BJ (cell line): Measurements from ENCODE around the gene VWCE. TPM values are rescaled to one million over a fixed set of nuclear protein-coding genes. Genes with fewer than 3 reads are reported as not detected.
A peak's percentile ranks its signal among the peaks of the same experiment; 100 is the strongest.

Source experiments
- CTCF ChIA-PET: fragments of 350-600 bp; formaldehyde crosslinking; extraction: SDS; loops from one replicate; lab custom pipeline; 2021; ENCODE audit warnings: antibody characterized with exemption, inconsistent platforms; lab: Yijun Ruan, JAX
- POLR2A ChIA-PET: fragments of 300-600 bp; sonication (Branson Sonifier 250); formaldehyde crosslinking; extraction: SDS; loops from one replicate; lab custom pipeline; 2021; ENCODE audit warnings: antibody characterized with exemption; lab: Charles Lee
- DNase-seq: peaks from one replicate; pipeline ENCODE4 v3.0.0-alpha.2; 2011; ENCODE audit warnings: low read depth
- H3K27me3 ChIP-seq: 2 replicates; pipeline ENCODE4 v1.6.0; 2011; ENCODE audit warnings: low read length; ENCODE audit not compliant: control insufficient read depth, insufficient read depth
- H3K36me3 ChIP-seq: 2 replicates; pipeline ENCODE4 v1.5.1; 2011; ENCODE audit warnings: low read length; ENCODE audit not compliant: control insufficient read depth, insufficient read depth
- H3K4me3 ChIP-seq: 2 replicates; pipeline ENCODE4 v1.5.1; 2011; ENCODE audit warnings: low read depth, mild to moderate bottlenecking, control low read depth, low read length
- polyA plus RNA-seq: library from polyadenylated mRNA; depleted of rRNA; stranded (reverse); fragments of >200 nt; gene quantifications from 2 replicates; pipeline ENCODE4 v1.2.3, GENCODE V29; 2011
- TF ChIP-seq, protein P1 (sequence below): IDR thresholded peaks from 2 replicates; pipeline ENCODE4 v1.5.1; 2011; ENCODE audit warnings: low read depth, mild to moderate bottlenecking, control low read depth, inconsistent platforms, low read length, moderate library complexity; ENCODE audit not compliant: insufficient read depth

The VWCE gene
- polyA plus RNA-seq, 1 experiment, result 1.4 TPM

DNA sequence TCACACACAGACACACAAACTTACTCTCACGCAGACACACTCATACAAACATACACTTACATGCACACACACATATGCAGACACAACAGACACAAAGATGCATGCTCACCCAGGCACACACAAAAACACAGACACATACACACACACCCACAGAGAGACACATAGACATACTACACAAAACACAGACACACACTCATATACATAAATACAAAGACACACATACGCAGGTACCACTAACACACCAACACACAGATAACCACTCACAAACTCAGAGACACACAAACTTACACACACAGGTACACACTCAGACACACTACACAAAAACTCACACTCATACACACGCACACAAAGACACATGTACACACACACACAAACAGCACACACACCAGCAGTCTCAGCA lies 22.4 kb downstream of the VWCE start:
- ChIA-PET CTCF (interaction anchor here (2.0 kb wide), 1 partner anchor 21 kb away, joined by 5 read pairs; the partner anchor contains the start of gene VWCE), POLR2A (no interaction called here)
- H3K4me3 ChIP-seq, result no peak overlapping the region
- TF ChIP-seq, protein P1, sequence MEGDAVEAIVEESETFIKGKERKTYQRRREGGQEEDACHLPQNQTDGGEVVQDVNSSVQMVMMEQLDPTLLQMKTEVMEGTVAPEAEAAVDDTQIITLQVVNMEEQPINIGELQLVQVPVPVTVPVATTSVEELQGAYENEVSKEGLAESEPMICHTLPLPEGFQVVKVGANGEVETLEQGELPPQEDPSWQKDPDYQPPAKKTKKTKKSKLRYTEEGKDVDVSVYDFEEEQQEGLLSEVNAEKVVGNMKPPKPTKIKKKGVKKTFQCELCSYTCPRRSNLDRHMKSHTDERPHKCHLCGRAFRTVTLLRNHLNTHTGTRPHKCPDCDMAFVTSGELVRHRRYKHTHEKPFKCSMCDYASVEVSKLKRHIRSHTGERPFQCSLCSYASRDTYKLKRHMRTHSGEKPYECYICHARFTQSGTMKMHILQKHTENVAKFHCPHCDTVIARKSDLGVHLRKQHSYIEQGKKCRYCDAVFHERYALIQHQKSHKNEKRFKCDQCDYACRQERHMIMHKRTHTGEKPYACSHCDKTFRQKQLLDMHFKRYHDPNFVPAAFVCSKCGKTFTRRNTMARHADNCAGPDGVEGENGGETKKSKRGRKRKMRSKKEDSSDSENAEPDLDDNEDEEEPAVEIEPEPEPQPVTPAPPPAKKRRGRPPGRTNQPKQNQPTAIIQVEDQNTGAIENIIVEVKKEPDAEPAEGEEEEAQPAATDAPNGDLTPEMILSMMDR, result no peak
- H3K36me3 ChIP-seq, result no peaks in the 10 kb centered on the region
- no peaks in the 10 kb centered on the region for H3K27me3 ChIP-seq
- DNase-seq, result no peak

DNA sequence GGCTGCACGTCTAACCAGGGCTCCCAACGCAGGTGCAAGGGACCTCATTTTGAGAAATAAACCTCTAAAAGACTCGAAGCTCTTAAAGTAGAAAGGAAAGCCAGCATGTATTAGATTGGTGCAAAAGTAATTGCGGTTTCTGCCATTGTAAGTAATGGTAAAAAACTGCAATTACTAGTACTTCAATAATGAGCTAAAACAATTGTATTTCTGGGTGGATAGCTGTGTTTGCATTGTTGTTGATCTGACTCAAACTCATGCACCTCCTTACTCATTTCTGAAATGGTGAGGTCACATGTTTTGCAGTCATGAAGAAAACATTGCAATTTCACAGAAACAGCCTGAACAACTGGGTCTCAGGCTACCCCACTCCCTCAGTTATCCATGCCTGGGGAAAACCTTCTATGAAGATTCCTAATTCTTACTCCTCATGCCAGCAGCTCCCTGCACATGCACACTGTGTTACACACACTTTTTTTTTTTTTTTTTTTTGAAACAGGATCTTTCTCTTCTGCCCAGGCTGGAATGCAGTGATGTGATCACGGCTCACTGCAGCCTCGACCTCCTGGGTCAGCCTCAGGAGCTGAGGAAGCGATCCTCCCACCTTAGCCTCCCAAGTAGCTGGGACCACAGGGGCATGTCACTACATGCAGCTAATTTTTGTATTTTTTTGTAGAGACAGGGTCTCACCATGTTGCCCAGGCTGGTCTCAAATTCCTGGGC lies 24.6 kb downstream of the VWCE start:
- ChIA-PET CTCF (interaction anchor here (0.7 to 2.1 kb wide), 4 partner anchors 9 to 115 kb away, joined by 4 to 6 read pairs (median 6); no protein-coding TSS in a partner anchor), POLR2A (interaction anchor here (0.7 kb wide), 2 partner anchors 10 to 11 kb away, joined by 5 to 6 read pairs; no protein-coding TSS in a partner anchor)
- Histone ChIP-seq H3K36me3 (no peaks in the 10 kb centered on the region), H3K4me3 (no peak overlapping the region), H3K27me3 (no peaks in the 10 kb centered on the region)
- peak; percentile 23 for DNase-seq
- TF ChIP-seq, protein P1, result no peak

DNA sequence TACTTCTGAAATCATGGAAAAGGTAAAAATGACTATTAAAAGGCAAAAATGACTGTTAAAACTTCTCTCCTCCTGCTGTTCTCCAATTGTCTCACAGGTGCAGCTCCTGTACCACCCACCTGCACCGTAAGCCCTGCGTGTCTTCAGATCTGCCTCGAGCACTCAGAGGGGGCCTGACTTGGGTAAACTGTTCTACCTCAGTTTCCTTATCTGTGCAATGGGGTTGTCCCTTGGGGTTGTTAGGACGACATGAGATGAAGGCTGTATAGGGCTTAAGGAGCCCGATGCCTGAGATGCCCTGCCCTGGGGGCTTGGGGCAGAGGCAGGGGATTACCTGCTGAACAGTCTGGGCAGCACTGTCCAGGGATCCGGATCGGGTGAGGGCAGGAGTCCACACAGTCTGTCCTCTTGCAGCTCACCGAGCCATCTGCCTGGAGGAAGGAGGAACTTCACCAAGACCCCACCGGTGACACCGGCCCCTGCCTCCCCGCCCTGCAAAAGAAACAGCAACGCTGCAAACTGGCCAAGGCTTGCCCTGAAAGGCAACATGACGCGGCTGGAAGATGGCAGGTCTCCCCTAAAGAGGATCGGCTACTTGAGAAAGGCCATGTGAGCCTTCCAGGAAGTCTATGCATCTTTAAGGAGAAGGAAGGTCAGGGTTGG lies 26.4 kb downstream of the VWCE start:
- TF ChIP-seq, protein P1, result no peak
- H3K36me3 ChIP-seq, result no peaks in the 10 kb centered on the region
- H3K4me3 ChIP-seq, result no peak overlapping the region
- DNase-seq, result no peak
- POLR2A ChIA-PET, result no interaction called here
- H3K27me3 ChIP-seq, result no peaks in the 10 kb centered on the region
- CTCF ChIA-PET, result interaction anchor here (0.7 to 5.1 kb wide), 2 partner anchors 14 to 117 kb away, joined by 4 to 22 read pairs; no protein-coding TSS in a partner anchor

DNA sequence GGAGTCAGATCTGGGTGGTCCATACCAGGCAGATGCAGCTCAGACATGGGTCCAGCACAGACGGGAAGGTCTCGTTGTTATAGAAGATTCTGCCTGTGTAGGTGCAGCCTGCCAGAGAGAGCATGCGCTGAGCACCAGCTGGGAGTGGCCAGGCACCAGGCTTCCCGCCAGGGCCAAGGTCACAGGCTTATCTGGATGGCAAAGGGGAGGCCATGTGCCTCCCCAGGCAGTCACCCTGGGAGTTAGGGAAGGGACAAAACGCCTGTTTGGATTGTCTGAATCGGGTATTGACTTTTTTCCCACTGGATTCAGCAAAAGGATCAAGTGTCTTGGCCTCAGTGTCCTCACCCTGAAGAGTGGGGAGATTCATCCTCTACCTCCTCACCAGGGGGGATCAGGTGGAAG lies 27.7 kb downstream of the VWCE start:
- ChIA-PET POLR2A (interaction anchor here (0.6 kb wide), 1 partner anchor 129 kb away, joined by 4 read pairs; no protein-coding TSS in a partner anchor), CTCF (interaction anchor here (5.1 kb wide), 1 partner anchor 13 kb away, joined by 22 read pairs; no protein-coding TSS in a partner anchor)
- Histone ChIP-seq H3K4me3 (no peak overlapping the region), H3K27me3 (no peaks in the 10 kb centered on the region), H3K36me3 (no peaks in the 10 kb centered on the region)
- TF ChIP-seq, protein P1, result no peak
- no peak for DNase-seq

DNA sequence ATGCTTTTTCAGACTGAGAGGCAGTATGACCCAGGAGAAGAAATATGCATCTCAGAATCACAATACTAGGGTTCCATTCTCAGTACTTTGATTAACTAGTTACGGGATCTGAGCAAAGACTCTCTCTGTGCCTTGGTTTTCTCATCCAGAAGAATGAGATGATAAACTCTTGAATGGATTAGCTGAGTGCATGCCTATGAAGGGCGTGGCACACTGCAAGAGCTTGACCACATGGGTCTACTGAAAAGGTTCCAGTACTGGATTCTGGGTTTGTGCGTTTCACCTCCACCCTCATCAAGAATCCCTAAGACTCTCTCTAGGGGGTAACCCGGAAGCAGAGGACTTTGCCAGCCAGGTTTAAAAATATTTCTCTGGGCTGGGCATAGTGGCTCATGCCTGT lies 28.5 kb downstream of the VWCE start:
- Histone ChIP-seq H3K36me3 (no peaks in the 10 kb centered on the region), H3K27me3 (no peaks in the 10 kb centered on the region), H3K4me3 (no peak overlapping the region)
- ChIA-PET POLR2A (no interaction called here), CTCF (interaction anchor here (5.1 kb wide), 1 partner anchor 12 kb away, joined by 22 read pairs; no protein-coding TSS in a partner anchor)
- DNase-seq, result no peak
- TF ChIP-seq, protein P1, result no peak
